Astrocyte of the hippocampus (primary cell): ENCODE data around the gene ADSL.
"Not testable (repeated sequence)": the region's sequence is repeated elsewhere in the genome, so short reads cannot be mapped to it uniquely, and the experiment has no call there.

ENCODE experiments used
- DNase-seq: peaks from one replicate; pipeline ENCODE4 v3.0.0; 2011; ENCODE audit warnings: low read depth, low spot score

Gene ADSL

GRCh38 chr22:40346185-40347118 is at the start of gene ADSL:
Gene ADSL (plus strand): TSS chr22:40346500. CDS start chr22:40346559, 59 bp downstream.
- peak; percentile 95 for DNase-seq

GRCh38 chr22:40300316-40300715 is 46.0 kb upstream of the ADSL start:
- no peak for DNase-seq

GRCh38 chr22:40300884-40301672 is 45.2 kb upstream of the ADSL start:
- DNase-seq = no peak

GRCh38 chr22:40302149-40302548 is 44.2 kb upstream of the ADSL start:
- no peak for DNase-seq

GRCh38 chr22:40305625-40306024 is 40.7 kb upstream of the ADSL start:
- no peak for DNase-seq

- DNase-seq = no peak
Observed at GRCh38 chr22:40308999-40309573, 37.2 kb upstream of the ADSL start.

GRCh38 chr22:40309631-40310030 is 36.7 kb upstream of the ADSL start:
- DNase-seq = no peak

GRCh38 chr22:40310081-40310767 is 36.1 kb upstream of the ADSL start:
- peak; percentile 90 for DNase-seq

- no peak for DNase-seq
Observed at GRCh38 chr22:40310768-40311120, 35.6 kb upstream of the ADSL start.

- not testable (repeated sequence) for DNase-seq
Observed at GRCh38 chr22:40311646-40312045, 34.7 kb upstream of the ADSL start.

- no peak for DNase-seq
Observed at GRCh38 chr22:40312050-40312449, 34.2 kb upstream of the ADSL start.

- DNase-seq = no peak
Observed at GRCh38 chr22:40313007-40313406, 33.3 kb upstream of the ADSL start.

GRCh38 chr22:40314041-40314440 is 32.3 kb upstream of the ADSL start:
- DNase-seq = no peak

GRCh38 chr22:40320687-40321086 is 25.6 kb upstream of the ADSL start:
- no peak for DNase-seq

- DNase-seq = no peak
Observed at GRCh38 chr22:40322021-40322420, 24.3 kb upstream of the ADSL start.

- no peak for DNase-seq
Observed at GRCh38 chr22:40322818-40323447, 23.4 kb upstream of the ADSL start.

- DNase-seq = no peak
Observed at GRCh38 chr22:40323681-40324171, 22.6 kb upstream of the ADSL start.

- DNase-seq = no peak
Observed at GRCh38 chr22:40324468-40325305, 21.6 kb upstream of the ADSL start.

GRCh38 chr22:40325315-40325714 is 21.0 kb upstream of the ADSL start:
- peak; percentile 41 for DNase-seq
